WTC11 (cell line): ENCODE data around the gene NDUFS1.

Experiments used
- CTCF ChIP-seq: fragments of 200-600 bp; IDR thresholded peaks from 2 replicates; pipeline ENCODE4 v1.8.0; 2022; ENCODE audit warnings: antibody characterized with exemption
- NR3C1 ChIP-seq: sonication (generic); formaldehyde crosslinking; conservative IDR thresholded peaks from 2 replicates; pipeline ENCODE4 v1.8.1; 2023; ENCODE audit warnings: low read depth, mild to moderate bottlenecking, missing genetic modification reagents
- TF ChIP-seq, protein P1 (sequence below): sonication (generic); formaldehyde crosslinking; IDR thresholded peaks from 2 replicates; pipeline ENCODE4 v1.8.1; 2023; ENCODE audit warnings: mild to moderate bottlenecking, missing genetic modification reagents, borderline replicate concordance

GRCh38 chr2:206112108-206112507, 47.1 kb downstream of the NDUFS1 start:
- TF ChIP-seq CTCF (no peak), NR3C1 (no peak)
- TF ChIP-seq, protein P1, sequence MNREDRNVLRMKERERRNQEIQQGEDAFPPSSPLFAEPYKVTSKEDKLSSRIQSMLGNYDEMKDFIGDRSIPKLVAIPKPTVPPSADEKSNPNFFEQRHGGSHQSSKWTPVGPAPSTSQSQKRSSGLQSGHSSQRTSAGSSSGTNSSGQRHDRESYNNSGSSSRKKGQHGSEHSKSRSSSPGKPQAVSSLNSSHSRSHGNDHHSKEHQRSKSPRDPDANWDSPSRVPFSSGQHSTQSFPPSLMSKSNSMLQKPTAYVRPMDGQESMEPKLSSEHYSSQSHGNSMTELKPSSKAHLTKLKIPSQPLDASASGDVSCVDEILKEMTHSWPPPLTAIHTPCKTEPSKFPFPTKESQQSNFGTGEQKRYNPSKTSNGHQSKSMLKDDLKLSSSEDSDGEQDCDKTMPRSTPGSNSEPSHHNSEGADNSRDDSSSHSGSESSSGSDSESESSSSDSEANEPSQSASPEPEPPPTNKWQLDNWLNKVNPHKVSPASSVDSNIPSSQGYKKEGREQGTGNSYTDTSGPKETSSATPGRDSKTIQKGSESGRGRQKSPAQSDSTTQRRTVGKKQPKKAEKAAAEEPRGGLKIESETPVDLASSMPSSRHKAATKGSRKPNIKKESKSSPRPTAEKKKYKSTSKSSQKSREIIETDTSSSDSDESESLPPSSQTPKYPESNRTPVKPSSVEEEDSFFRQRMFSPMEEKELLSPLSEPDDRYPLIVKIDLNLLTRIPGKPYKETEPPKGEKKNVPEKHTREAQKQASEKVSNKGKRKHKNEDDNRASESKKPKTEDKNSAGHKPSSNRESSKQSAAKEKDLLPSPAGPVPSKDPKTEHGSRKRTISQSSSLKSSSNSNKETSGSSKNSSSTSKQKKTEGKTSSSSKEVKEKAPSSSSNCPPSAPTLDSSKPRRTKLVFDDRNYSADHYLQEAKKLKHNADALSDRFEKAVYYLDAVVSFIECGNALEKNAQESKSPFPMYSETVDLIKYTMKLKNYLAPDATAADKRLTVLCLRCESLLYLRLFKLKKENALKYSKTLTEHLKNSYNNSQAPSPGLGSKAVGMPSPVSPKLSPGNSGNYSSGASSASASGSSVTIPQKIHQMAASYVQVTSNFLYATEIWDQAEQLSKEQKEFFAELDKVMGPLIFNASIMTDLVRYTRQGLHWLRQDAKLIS (CRISPR knock-in tag): no peak
